Liver (tissue), 9 donors: ENCODE data around the gene ARHGAP19. TPM values are rescaled to one million over a fixed set of nuclear protein-coding genes. Genes with fewer than 3 reads are reported as not detected.

ENCODE experiments used
- DNase-seq: peaks from one replicate; pipeline ENCODE4 v3.0.0-alpha.2; 2017; ENCODE audit warnings: low spot score
- H3K27ac ChIP-seq, 2 donors: one replicate each; pipeline ENCODE4 v1.7.0; 2013; ENCODE audit warnings: inconsistent platforms in 2 of 2, low read length in 2 of 2, control low read depth in 1 of 2, low read depth in 1 of 2, mild to moderate bottlenecking in 1 of 2
- H3K27me3 ChIP-seq, 4 donors: one replicate each; pipeline versions ENCODE4 v1.6.1 to v1.7.0; 2013; ENCODE audit warnings: low read length in 3 of 4, inconsistent platforms in 1 of 4, mild to moderate bottlenecking in 1 of 4, moderate library complexity in 1 of 4; ENCODE audit not compliant: control insufficient read depth in 4 of 4, insufficient read depth in 4 of 4
- H3K36me3 ChIP-seq, 4 donors: one replicate each; pipeline versions ENCODE4 v1.6.1 to v1.7.0; 2013; ENCODE audit warnings: low read length in 3 of 4, mild to moderate bottlenecking in 3 of 4, low read depth in 1 of 4, moderate library complexity in 1 of 4; ENCODE audit not compliant: control insufficient read depth in 4 of 4, insufficient read depth in 3 of 4
- H3K4me1 ChIP-seq, 4 donors: one replicate each; pipeline versions ENCODE4 v1.6.1 to v1.7.0; 2013; ENCODE audit warnings: low read length in 3 of 4, mild to moderate bottlenecking in 3 of 4, moderate library complexity in 1 of 4; ENCODE audit not compliant: control insufficient read depth in 4 of 4, insufficient read depth in 4 of 4
- H3K4me3 ChIP-seq, 3 donors: one replicate each; pipeline versions ENCODE4 v1.6.1 to v1.7.0; 2013; ENCODE audit warnings: low read length in 3 of 3, control low read depth in 1 of 3, low read depth in 1 of 3, mild to moderate bottlenecking in 1 of 3
- H3K9ac ChIP-seq, 2 donors: one replicate each; pipeline ENCODE4 v1.7.0; 2013; ENCODE audit warnings: low read length in 2 of 2, mild to moderate bottlenecking in 2 of 2, moderate library complexity in 2 of 2, control low read depth in 1 of 2, low read depth in 1 of 2
- H3K9me3 ChIP-seq, 4 donors: one replicate each; pipeline versions ENCODE4 v1.6.1 to v1.7.0; 2013; ENCODE audit warnings: low read length in 3 of 4; ENCODE audit not compliant: control insufficient read depth in 4 of 4
- CTCF ChIP-seq: fragments of 150-350 bp; IDR thresholded peaks from 2 replicates; pipeline ENCODE4 v1.5.1; 2017; ENCODE audit warnings: improper control_type of control experiment, low read depth, low read length; ENCODE audit not compliant: missing input control
- EGR1 ChIP-seq, 2 donors: IDR thresholded peaks; 2 replicates each; pipeline ENCODE4 v1.6.1; 2016 to 2018; ENCODE audit warnings: antibody characterized with exemption in 2 of 2, low read depth in 2 of 2
- FOXA1 ChIP-seq: IDR thresholded peaks from 2 replicates; pipeline ENCODE4 v1.6.1; 2016; ENCODE audit warnings: antibody characterized with exemption
- GABPA ChIP-seq, 2 donors: IDR thresholded peaks in 1 of 2; conservative IDR thresholded peaks in 1 of 2; 2 replicates each; pipeline ENCODE4 v1.6.1; 2016; ENCODE audit warnings: antibody characterized with exemption in 2 of 2, mild to moderate bottlenecking in 1 of 2, moderate library complexity in 1 of 2
- HNF4A ChIP-seq, 2 donors: conservative IDR thresholded peaks; 2 replicates each; pipeline ENCODE4 v1.6.1; 2016; ENCODE audit warnings: antibody characterized with exemption in 2 of 2, mild to moderate bottlenecking in 2 of 2
- HNF4G ChIP-seq: IDR thresholded peaks from 2 replicates; pipeline ENCODE4 v1.6.1; 2016; ENCODE audit warnings: antibody characterized with exemption
- JUND ChIP-seq, 2 donors: IDR thresholded peaks; 2 replicates each; pipeline ENCODE4 v1.6.1; 2016; ENCODE audit warnings: antibody characterized with exemption in 2 of 2
- NR2F2 ChIP-seq: IDR thresholded peaks from 2 replicates; pipeline ENCODE4 v1.6.1; 2016; ENCODE audit warnings: antibody characterized with exemption
- RAD21 ChIP-seq, 2 donors: IDR thresholded peaks; 2 replicates each; pipeline ENCODE4 v1.6.1; 2016; ENCODE audit warnings: antibody characterized with exemption in 2 of 2, mild to moderate bottlenecking in 2 of 2
- REST ChIP-seq: IDR thresholded peaks from 2 replicates; pipeline ENCODE4 v1.6.1; 2016; ENCODE audit warnings: antibody characterized with exemption, mild to moderate bottlenecking
- RXRA ChIP-seq, 2 donors: IDR thresholded peaks; 2 replicates each; pipeline ENCODE4 v1.6.1; 2017 to 2018; ENCODE audit warnings: antibody characterized with exemption in 2 of 2, mild to moderate bottlenecking in 1 of 2
- SP1 ChIP-seq: IDR thresholded peaks from 2 replicates; pipeline ENCODE4 v1.6.1; 2018; ENCODE audit warnings: antibody characterized with exemption, mild to moderate bottlenecking
- TAF1 ChIP-seq: conservative IDR thresholded peaks from 2 replicates; pipeline ENCODE4 v1.6.1; 2016; ENCODE audit warnings: antibody characterized with exemption, mild to moderate bottlenecking
- YY1 ChIP-seq: IDR thresholded peaks from 2 replicates; pipeline ENCODE4 v1.6.1; 2016; ENCODE audit warnings: antibody characterized with exemption, mild to moderate bottlenecking
- WGBS: extraction: QIAGEN DNeasy Blood & Tissue Kit; methylation state at CpG from one replicate; pipeline ENCODE4 v1.1.7; 2013; 5-methylcytosine and 5-hydroxymethylcytosine counted together
- polyA plus RNA-seq, 2 donors: library from polyadenylated mRNA; stranded (reverse) in 1 of 2; unstranded in 1 of 2; fragments of 200-250 nt in 1 of 2; fragments of >200 nt in 1 of 2; fragmentation: Nextera tagmentation in 1 of 2; extraction: Ambion mirVana in 1 of 2; gene quantifications; one replicate each; pipeline versions ENCODE4 v1.2.1 to v1.2.3, GENCODE V29; 2013 to 2015
- total RNA-seq, 2 donors: library from RNA; depleted of rRNA; stranded (reverse); fragments of >200 nt; gene quantifications; one replicate each; pipeline ENCODE4 v1.2.3, GENCODE V29; 2014
- TF ChIP-seq, protein P1 (sequence below): IDR thresholded peaks from 2 replicates; pipeline ENCODE4 v1.6.1; 2016; ENCODE audit warnings: antibody characterized with exemption
- TF ChIP-seq, protein P2 (sequence below): IDR thresholded peaks from 2 replicates; pipeline ENCODE4 v1.6.1; 2016; ENCODE audit warnings: antibody characterized with exemption
- TF ChIP-seq, protein P3 (sequence below): IDR thresholded peaks from 2 replicates; pipeline ENCODE4 v1.6.1; 2016; ENCODE audit warnings: antibody characterized with exemption
- donor health status: healthy.
- donor health status: healthy.
- donor health status: healthy.
- donor health status: healthy.
- donor health status: healthy.

The ARHGAP19 gene
- total and polyA plus RNA-seq, 4 donors, result 1.6 to 23.4 (median 3.6) TPM

DNA sequence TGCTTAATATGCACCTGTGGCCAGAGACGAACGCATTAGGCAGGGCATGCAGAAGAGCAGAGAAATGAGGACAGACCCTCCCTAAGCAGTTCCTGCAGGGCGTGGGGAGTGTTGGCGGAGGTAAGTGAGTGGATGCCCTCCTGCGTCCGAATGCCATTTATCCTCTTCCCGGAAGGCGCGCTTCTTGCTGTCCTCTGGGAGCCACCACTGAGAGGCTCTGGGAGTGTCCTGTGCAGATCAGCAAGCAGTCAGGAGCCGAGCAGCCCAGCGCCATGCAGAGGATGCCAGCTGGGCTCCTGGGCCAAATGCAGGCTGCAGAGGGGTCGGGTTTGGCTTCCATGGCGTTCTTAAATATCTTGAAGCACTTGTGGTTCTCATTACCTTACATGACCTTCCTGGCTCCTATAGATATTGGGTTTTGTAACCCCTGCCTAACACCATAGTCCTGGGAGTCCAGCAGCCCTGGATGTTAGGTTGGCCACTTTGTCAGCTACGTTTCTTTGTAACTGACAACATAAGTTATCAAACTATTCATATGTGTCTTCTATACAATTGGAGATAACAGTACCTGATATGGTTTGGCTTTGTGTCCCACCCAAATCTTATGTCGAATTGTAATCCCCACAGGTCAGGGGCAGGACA, 76.7 kb downstream of the ARHGAP19 start:
- H3K36me3 ChIP-seq, result no peaks in the 10 kb centered on the region
- no peak for DNase-seq
- H3K27ac ChIP-seq, result no peak overlapping the region
- H3K9ac ChIP-seq, result no peak overlapping the region
- TF ChIP-seq, protein P1, sequence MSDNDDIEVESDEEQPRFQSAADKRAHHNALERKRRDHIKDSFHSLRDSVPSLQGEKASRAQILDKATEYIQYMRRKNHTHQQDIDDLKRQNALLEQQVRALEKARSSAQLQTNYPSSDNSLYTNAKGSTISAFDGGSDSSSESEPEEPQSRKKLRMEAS, result no peak
- TF ChIP-seq RXRA (IDR thresholded peaks at IDR 0.05), result no peak
- TF ChIP-seq, protein P2, sequence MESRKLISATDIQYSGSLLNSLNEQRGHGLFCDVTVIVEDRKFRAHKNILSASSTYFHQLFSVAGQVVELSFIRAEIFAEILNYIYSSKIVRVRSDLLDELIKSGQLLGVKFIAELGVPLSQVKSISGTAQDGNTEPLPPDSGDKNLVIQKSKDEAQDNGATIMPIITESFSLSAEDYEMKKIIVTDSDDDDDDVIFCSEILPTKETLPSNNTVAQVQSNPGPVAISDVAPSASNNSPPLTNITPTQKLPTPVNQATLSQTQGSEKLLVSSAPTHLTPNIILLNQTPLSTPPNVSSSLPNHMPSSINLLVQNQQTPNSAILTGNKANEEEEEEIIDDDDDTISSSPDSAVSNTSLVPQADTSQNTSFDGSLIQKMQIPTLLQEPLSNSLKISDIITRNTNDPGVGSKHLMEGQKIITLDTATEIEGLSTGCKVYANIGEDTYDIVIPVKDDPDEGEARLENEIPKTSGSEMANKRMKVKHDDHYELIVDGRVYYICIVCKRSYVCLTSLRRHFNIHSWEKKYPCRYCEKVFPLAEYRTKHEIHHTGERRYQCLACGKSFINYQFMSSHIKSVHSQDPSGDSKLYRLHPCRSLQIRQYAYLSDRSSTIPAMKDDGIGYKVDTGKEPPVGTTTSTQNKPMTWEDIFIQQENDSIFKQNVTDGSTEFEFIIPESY, result no peak
- no peak for TF ChIP-seq SP1
- TF ChIP-seq RAD21 (IDR thresholded peaks at IDR 0.05), result no peak
- TF ChIP-seq GABPA (IDR thresholded peaks at IDR 0.05 in 1 of 2, conservative IDR thresholded peaks at IDR 0.05 in 1 of 2), result no peak
- TF ChIP-seq TAF1, result no peak
- no peak for TF ChIP-seq HNF4A (conservative IDR thresholded peaks at IDR 0.05)
- no peak for TF ChIP-seq EGR1 (IDR thresholded peaks at IDR 0.05; ENCODE audit: low read depth in 2 of 2)
- TF ChIP-seq NR2F2, result no peak
- TF ChIP-seq CTCF, result no peak
- TF ChIP-seq JUND (IDR thresholded peaks at IDR 0.05), result no peak
- TF ChIP-seq, protein P3, sequence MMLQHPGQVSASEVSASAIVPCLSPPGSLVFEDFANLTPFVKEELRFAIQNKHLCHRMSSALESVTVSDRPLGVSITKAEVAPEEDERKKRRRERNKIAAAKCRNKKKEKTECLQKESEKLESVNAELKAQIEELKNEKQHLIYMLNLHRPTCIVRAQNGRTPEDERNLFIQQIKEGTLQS, result no peak
- no peak for TF ChIP-seq HNF4G
- TF ChIP-seq FOXA1, result no peak
- TF ChIP-seq REST, result no peak
- no peak for TF ChIP-seq YY1
- H3K4me1 ChIP-seq, result no peaks in the 10 kb centered on the region
- H3K27me3 ChIP-seq, result no peaks in the 10 kb centered on the region
- no peak overlapping the region for H3K4me3 ChIP-seq
- H3K9me3 ChIP-seq, result no peaks in the 10 kb centered on the region
- WGBS, result 92% methylated on average over 15 of the region's 15 CpGs
